ENCODE data around the gene ADAT3. TPM values are rescaled to one million over a fixed set of nuclear protein-coding genes. Genes with fewer than 3 reads are reported as not detected.

The ADAT3 gene
- total RNA-seq, 2 donors from 2014 or later: 2.3 to 3.0 TPM

DNA sequence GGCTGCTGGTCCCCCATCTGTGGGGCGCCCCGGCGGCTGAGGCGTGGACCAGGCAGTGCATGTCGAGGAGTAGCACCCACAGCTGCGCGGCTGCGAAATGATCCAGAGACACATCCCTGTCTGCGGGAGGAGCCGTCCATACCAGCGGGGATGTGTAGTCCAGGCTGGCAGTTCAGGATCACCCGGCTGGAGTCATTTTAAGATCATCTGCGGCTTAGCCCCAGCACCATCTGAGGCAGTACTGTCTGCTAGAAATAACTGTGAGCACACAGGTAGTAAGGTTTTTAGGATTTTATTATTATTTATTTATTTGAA, 3.1 kb downstream of the ADAT3 start:
- DNase-seq (no peak), ATAC-seq (no peak)
- intact Hi-C loops (cut with DNase I): no loop called here

- intact Hi-C loops (cut with DNase I): no loop called here
- DNase-seq (no peak), ATAC-seq (no peak)
Observed at GRCh38 chr19:1909761-1910080, 4.5 kb downstream of the ADAT3 start.

DNA sequence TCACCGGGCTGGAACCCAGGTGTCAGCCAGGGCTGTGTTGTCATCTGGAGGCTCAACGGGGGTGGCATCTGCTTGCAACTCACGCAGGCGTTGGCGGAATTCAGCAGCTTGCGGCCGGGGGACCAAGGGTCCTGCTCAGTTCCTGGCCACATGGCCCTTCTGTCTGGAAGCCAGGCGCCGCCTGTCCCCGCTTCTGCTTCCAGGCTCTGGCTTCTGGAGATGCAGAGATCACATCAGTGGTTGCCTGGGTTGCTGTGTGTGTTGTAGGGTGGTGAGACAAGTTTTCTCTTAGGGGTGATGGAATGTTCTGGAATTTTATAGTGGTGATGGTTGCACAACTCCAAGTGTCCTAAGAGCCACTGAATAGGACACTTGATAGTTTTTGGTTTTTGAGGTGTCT, 5.0 kb downstream of the ADAT3 start:
- intact Hi-C loops (cut with DNase I): no loop called here
- DNase-seq (no peak), ATAC-seq (no peak)

DNA sequence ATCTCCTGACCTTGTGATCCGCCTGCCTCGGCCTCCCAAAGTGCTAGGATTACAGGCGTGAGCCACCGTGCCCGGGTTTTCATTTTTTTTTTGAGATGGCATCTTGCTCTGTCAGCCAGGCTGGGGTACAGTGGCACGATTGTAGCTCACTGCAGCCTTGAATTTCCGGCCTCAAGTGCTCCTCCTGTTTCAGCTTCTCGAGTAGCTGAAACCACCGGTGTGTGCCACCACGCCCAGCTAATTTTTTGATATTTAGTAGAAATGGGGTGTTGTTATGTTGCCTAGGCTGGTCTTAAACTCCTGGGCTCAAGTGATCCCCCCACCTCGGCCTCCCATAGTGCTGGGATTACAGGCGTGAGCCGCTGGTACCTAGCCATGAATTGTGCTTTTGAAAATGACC, 5.9 kb downstream of the ADAT3 start:
- no peak for ATAC-seq
- DNase-seq: no peak
- intact Hi-C loops (cut with DNase I): no loop called here

- DNase-seq (no peak), ATAC-seq (peak; percentile 9 to 48)
- intact Hi-C loops (cut with DNase I): no loop called here
Observed at GRCh38 chr19:1911995-1912394, 6.8 kb downstream of the ADAT3 start.

DNA sequence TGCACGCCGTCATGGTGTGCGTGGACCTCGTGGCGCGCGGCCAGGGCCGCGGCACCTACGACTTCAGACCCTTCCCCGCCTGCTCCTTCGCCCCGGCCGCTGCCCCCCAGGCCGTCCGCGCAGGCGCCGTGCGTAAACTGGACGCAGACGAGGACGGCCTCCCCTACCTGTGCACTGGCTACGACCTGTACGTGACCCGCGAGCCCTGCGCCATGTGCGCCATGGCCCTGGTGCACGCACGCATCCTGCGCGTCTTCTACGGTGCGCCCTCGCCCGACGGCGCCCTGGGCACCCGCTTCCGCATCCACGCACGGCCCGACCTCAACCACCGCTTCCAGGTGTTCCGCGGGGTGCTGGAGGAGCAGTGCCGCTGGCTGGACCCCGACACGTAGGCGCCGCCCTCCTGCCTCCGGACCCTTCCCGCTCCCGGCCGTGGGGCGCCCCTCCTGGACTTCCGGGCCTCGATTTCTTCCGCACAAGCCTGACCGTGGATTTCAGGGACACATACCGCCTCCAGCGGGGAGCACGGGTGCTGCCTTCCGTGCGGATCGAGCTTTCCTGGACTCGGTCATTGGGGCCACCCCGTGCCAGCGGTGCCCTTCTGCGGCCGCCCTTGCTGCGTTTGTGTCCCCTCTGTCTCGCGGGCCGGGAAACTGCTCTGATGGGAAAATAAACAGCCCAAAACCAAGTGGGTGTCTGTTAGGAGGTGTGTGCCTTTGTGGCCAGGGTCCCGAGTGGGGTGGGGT, 7.7 kb downstream of the ADAT3 start:
- intact Hi-C loops (cut with DNase I): no loop called here
- ATAC-seq (no peak), DNase-seq (no peak)

- ATAC-seq: no peak
- DNase-seq: no peak
- intact Hi-C loops (cut with DNase I): no loop called here
Observed at GRCh38 chr19:1913781-1914577, 8.8 kb downstream of the ADAT3 start.

DNA sequence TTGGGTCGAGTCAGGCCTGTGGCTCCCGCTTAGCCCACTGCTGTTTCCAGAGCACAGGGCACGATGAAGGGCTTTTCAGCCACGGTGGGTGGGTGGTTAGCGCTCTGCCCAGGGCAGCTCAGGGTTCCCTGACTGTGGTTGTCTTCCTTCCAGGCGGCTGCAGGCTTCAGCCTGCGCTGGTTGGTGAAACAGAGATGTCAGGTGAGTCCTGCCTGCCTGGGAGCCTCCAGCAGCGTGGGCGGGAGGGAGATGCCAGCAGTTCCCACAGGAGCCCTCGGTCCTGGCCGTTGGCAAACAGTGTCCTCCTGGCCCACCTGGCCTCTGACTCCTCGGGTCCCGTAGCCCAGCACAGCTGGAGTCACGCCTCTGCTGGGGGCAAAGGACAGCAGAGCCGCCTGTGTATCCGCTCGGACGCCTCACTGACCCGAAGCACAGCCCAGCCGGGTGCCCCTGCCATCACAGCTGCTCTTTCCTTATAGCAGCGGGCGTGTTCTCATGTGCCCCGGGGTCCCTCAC, 9.7 kb downstream of the ADAT3 start:
- intact Hi-C loops (cut with DNase I): no loop called here
- no peak for DNase-seq
- ATAC-seq: no peak

DNA sequence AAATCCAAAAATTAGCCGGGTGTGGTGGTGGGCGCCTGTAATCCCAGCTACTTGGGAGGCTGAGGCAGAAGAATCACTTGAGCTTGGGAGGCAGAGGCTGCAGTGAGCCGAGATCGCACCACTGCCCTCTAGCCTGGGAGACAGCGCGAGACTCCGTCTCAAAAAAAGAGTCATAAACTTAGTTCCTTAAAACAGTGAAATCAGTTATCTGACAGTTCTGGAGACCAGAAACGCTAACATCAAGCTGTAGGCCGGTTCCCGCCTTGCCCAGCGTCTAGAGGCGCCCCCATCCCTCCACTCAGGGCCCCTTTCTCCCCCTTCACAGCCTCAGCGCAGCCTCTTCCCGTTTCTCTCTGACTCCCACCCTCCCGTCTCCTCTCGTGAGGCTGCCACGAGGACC, 11.9 kb downstream of the ADAT3 start:
- intact Hi-C loops (cut with DNase I): no loop called here
- no peak for DNase-seq
- no peak for ATAC-seq

GRCh38 chr19:1917926-1918325, 12.7 kb downstream of the ADAT3 start:
- DNase-seq: no peak
- intact Hi-C loops (cut with DNase I): no loop called here
- no peak for ATAC-seq

- intact Hi-C loops (cut with DNase I): no loop called here
- no peak for ATAC-seq
Observed at GRCh38 chr19:1918975-1919374, 13.8 kb downstream of the ADAT3 start.

GRCh38 chr19:1920644-1921043, 15.4 kb downstream of the ADAT3 start:
- DNase-seq (no peak), ATAC-seq (no peak)
- intact Hi-C loops (cut with DNase I): loop anchor here (10.0 kb wide), 1 partner anchor 154 kb away; no protein-coding TSS in a partner anchor

More at GRCh38 chr19:1918975-1919374, 13.8 kb downstream of the ADAT3 start:
- DNase-seq: no peak

GRCh38 chr19:1921326-1921725, 16.1 kb downstream of the ADAT3 start:
- intact Hi-C loops (cut with DNase I): loop anchor here (10.0 kb wide), 1 partner anchor 153 kb away; no protein-coding TSS in a partner anchor
- DNase-seq: no peak
- ATAC-seq: no peak

DNA sequence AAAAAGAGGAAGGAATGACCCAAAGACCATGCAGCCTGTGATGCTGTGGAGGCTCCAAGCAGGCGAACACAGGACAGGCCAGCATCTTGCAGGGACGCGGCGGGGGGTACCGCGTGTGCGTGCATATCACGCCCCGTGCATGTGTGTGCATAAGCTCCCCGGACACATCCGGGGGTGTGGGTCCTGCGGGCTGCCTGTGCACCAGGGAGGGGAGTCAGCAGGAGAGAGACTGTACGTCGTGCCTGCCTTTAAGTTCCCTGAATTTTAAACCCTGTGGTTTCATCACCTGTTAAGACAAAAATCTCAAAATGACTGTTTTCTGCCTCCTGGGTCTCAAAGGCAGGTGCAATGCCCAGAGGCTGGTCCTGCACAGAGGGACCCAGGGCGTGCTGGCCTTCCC, 16.6 kb downstream of the ADAT3 start:
- DNase-seq (no peak), ATAC-seq (no peak)
- intact Hi-C loops (cut with DNase I): loop anchor here (10.0 kb wide), 1 partner anchor 153 kb away; no protein-coding TSS in a partner anchor

DNA sequence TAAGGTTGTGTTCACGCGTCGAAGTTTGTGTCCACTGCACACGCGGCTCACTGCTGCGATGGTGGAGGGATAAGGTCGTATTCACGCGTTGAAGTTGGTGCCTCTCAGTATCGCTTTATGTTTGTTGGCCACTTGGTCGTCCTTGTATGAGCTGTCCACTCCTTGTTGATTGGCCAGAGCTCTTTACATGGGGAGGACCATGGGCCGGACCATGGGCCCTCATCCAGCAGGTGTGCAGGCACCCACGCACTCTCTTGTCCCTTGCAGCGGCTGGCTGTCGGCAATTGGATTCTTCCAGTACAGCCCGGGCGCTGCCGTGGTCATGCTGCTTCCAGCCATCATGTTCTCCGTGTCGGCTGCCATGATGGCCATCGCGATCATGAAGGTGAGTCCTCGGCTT, 17.6 kb downstream of the ADAT3 start:
- no peak for DNase-seq
- ATAC-seq: no peak
- intact Hi-C loops (cut with DNase I): loop anchor here (10.0 kb wide), 1 partner anchor 152 kb away; no protein-coding TSS in a partner anchor

GRCh38 chr19:1923319-1923718, 18.1 kb downstream of the ADAT3 start:
- peak in 1 of 2 donors; percentile 42 for ATAC-seq
- intact Hi-C loops (cut with DNase I): loop anchor here (10.0 kb wide), 1 partner anchor 151 kb away; no protein-coding TSS in a partner anchor

GRCh38 chr19:1924320-1924961, 19.2 kb downstream of the ADAT3 start:
- DNase-seq: no peak
- intact Hi-C loops (cut with DNase I): loop anchor here (10.0 kb wide), 1 partner anchor 150 kb away; no protein-coding TSS in a partner anchor
- ATAC-seq: no peak

More at GRCh38 chr19:1923319-1923718, 18.1 kb downstream of the ADAT3 start:
- DNase-seq: no peak

DNA sequence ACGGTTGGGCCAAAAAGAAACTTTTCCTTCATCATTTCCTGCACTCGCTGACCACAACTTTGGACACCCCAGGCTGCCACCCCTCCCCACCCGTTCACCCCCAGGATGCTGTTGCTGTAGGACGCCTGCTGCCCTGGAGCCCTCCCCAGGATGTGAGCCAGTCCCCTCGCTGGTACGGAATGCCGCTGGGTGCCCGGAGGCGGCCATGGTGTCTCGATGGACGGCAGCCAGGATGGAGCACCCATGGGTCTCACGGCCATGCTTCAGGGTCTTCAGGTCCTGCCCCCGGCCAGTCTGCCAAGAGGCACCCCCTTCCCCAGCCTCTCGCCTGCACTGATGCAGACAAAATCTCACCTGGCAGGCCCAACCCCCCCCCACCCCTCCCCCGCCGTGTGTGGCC, 20.3 kb downstream of the ADAT3 start:
- DNase-seq: no peak
- intact Hi-C loops (cut with DNase I): loop anchor here (10.0 kb wide), 1 partner anchor 149 kb away; no protein-coding TSS in a partner anchor
- ATAC-seq: no peak

DNA sequence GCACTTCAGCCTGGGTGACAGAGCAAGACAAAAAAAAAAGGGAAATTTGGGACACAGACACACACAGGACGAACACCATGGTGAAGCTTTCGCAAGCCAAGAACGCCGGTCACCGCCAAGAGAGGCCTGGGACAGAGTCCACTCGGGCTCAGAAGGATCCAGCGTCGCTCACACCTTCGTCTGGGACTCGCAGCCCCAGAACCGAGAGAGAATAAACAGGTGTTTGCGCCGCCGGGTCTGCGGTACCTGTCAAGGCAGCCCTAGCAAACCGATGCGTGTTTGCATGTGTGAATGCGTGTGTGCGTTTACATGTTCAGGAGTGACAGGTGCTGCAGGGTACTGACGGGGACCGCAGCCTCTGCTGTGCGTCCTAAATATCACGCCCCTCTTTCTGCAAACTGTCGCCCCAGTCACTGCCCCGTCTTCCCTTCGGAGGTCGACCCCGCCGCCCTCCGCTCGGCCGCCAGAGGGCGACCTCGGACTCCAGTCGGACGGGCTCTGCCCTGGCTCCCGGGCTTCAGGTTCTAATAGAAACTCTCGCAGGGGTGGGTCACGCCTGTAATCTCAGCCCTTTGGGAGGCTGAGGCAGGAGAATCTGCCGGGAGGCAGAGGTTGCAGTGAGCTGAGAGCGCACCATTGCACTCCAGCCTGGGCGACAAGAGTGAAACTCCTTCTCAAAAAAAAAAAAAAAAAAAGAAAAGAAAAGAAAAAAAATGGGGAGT, 24.0 kb downstream of the ADAT3 start:
- ATAC-seq (peak; percentile 91 to 93), DNase-seq (peak; percentile 84)
- intact Hi-C loops (cut with DNase I): loop anchor here (10.0 kb wide), 1 partner anchor 146 kb away; no protein-coding TSS in a partner anchor
